NCI-H1694 treated with DMSO at 0.1 percent for 48 hours (cell line): ENCODE results near the gene NDRG4.

Experiments
- DNase-seq: peaks from one replicate; lab custom pipeline; 2025; lab: John Stamatoyannopoulos, UW

Gene NDRG4

GRCh38 chr16:58510097-58510775, 10.3 kb downstream of the NDRG4 start:
- DNase-seq = no peak

- no peak for DNase-seq
Measured at GRCh38 chr16:58510776-58511628, 11.1 kb downstream of the NDRG4 start.

- DNase-seq = peak; percentile 45
Measured at GRCh38 chr16:58511933-58512815, 12.2 kb downstream of the NDRG4 start.

- DNase-seq = no peak
Measured at GRCh38 chr16:58513874-58514273, 13.9 kb downstream of the NDRG4 start.

GRCh38 chr16:58515125-58515870, 15.4 kb downstream of the NDRG4 start, which contains the start of gene SETD6:
Gene SETD6 (plus strand): TSS chr16:58515517. CDS start chr16:58515538, 21 bp downstream.
- peak; percentile 52 for DNase-seq

GRCh38 chr16:58515871-58516767, 16.2 kb downstream of the NDRG4 start:
- DNase-seq = no peak

- no peak for DNase-seq
Measured at GRCh38 chr16:58516768-58517107, 16.8 kb downstream of the NDRG4 start.

- DNase-seq = no peak
Measured at GRCh38 chr16:58518083-58518979, 18.4 kb downstream of the NDRG4 start.

GRCh38 chr16:58518980-58519368, 19.0 kb downstream of the NDRG4 start:
- DNase-seq = no peak

- DNase-seq = no peak
Measured at GRCh38 chr16:58519707-58520106, 19.8 kb downstream of the NDRG4 start.

- no peak for DNase-seq
Measured at GRCh38 chr16:58530179-58530578, 30.2 kb downstream of the NDRG4 start.

GRCh38 chr16:58532414-58532813, 32.5 kb downstream of the NDRG4 start:
- no peak for DNase-seq

GRCh38 chr16:58533751-58534470, 34.0 kb downstream of the NDRG4 start:
- DNase-seq = no peak

- DNase-seq = no peak
Measured at GRCh38 chr16:58535100-58535499, 35.2 kb downstream of the NDRG4 start.

- no peak for DNase-seq
Measured at GRCh38 chr16:58536278-58536677, 36.3 kb downstream of the NDRG4 start.

GRCh38 chr16:58537124-58537906, 37.4 kb downstream of the NDRG4 start:
- no peak for DNase-seq

GRCh38 chr16:58541711-58542110, 41.8 kb downstream of the NDRG4 start:
- no peak for DNase-seq

GRCh38 chr16:58542291-58542690, 42.3 kb downstream of the NDRG4 start:
- no peak for DNase-seq
